Activated T-cell treated with anti-CD3 and anti-CD28 coated beads for 48 hours (primary cell): ENCODE data around the gene PTGER4.
"Not testable (repeated sequence)": the region's sequence is repeated elsewhere in the genome, so short reads cannot be mapped to it uniquely, and the experiment has no call there.

Source experiments
- DNase-seq: peaks from one replicate; pipeline ENCODE4 v3.0.0-alpha.2; 2020; ENCODE audit warnings: low read depth

The PTGER4 gene

DNA sequence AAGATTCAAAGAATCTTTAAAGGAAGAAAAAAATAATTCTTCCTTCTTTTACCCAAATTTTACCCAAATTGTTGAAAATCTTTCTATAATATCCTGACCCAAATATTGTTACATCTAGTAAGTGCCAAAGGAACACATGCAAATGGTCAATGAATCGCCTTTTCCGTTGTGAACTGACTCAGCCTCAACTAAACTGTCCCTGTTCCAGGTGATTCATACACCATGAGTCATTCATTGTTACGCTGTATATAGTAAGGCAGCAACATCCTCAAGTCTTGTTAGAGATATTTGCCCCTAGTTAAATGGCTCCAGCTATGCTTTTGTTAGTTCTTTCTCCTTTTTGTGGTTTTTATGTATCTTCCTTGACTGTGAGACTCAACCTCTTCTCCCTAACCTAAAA lies 9.7 kb downstream of the PTGER4 start:
- no peak for DNase-seq

GRCh38 chr5:40690267-40690666 lies 10.6 kb downstream of the PTGER4 start:
- no peak for DNase-seq

GRCh38 chr5:40691894-40692293 lies 12.2 kb downstream of the PTGER4 start:
- no peak for DNase-seq

DNA sequence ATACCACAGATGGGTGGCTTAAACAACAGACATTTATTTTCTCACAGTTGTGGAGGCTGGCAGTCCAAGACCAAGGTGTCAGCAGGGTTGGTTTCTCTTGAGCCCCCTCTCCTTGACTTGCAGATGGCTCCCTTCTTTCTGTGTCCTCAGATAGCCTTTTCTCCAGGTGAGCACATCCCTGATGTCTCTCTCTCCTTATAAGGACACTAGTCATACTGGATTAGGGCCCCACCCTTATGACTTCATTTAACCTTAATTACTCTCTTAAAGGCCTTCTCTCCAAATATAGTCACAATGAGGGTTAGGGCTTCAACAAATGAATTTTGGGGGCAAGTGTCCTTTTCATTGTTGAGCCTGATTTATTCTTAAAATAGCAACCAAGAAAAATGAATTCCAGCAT lies 14.7 kb downstream of the PTGER4 start:
- no peak for DNase-seq

GRCh38 chr5:40700116-40700782 lies 20.5 kb downstream of the PTGER4 start:
- DNase-seq, result no peak

DNA sequence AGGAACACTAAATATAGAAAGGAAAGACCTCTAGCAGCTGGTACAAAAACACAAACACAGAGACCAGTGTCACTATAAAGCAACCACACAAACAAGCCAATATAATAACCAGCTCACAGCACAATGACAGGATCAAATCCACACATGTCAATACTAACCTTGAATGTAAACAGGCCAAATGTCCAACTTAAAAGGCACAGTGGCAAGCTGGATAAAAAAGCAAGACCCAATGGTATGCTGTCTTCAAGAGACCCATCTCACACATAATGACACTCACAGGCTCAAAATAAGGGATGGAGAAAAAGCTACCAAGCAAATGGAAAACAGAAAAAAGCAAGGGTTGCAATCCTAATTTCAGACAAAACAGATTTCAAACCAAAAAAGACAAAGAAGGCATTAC lies 22.3 kb downstream of the PTGER4 start:
- DNase-seq, result not testable (repeated sequence)

GRCh38 chr5:40705484-40705883 lies 25.8 kb downstream of the PTGER4 start:
- DNase-seq, result not testable (repeated sequence)

DNA sequence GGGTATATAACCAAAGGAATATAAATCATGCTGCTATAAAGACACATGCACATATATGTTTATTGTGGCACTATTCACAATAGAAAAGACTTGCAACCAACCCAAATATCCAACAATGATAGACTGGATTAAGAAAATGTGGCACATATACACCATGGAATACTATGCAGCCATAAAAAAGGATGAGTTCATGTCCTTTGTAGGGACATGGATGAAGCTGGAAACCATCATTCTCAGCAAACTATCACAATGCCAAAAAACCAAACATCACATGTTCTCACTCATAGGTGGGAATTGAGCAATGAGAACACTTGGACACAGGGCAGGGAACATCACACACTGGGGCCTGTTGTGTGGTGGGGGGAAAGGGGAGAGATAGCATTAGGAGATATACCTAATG lies 30.9 kb downstream of the PTGER4 start:
- DNase-seq, result not testable (repeated sequence)

DNA sequence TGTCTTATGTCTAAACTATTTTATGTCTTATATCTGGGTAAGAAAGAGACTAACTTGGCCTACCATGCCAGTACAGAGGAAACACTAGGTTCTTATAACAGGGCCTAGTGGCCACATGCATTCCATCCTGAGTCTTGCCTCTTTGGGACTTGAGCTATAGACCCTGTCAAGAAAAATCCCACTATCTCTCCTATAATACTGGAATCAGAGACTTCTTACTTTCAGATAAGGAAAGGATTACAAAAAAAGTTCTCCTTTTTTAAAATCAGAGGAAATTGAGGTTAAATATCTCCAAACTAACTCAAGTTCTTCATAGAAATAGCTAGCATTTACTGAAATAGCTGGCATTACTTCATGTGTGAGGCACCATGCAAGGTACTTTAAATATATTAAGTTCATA lies 34.3 kb downstream of the PTGER4 start:
- DNase-seq, result no peak

DNA sequence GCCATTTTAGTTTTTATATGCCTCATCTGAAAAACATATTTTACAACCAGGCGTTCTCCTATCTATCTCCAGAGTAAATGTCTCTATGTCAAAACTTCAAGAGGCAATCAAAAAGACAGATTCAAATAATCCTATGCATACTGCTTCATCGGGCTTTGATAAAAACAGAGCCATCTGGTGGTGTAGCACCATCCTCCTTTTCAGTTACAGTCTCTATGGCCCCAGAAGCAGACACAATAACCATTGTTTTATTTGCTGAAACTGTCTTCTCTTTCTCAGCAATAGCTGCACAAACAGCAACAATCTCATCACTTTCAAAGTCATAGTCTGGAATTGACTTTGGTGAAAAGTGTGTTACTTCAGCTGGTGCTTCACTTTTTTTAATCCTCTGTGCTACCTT lies 36.3 kb downstream of the PTGER4 start:
- no peak for DNase-seq

GRCh38 chr5:40716590-40716989 lies 36.9 kb downstream of the PTGER4 start:
- no peak for DNase-seq

- DNase-seq, result no peak
Observed at GRCh38 chr5:40717281-40717680, 37.6 kb downstream of the PTGER4 start.

- DNase-seq, result no peak
Observed at GRCh38 chr5:40720069-40720468, 40.4 kb downstream of the PTGER4 start.

GRCh38 chr5:40722497-40722911 lies 42.8 kb downstream of the PTGER4 start:
- DNase-seq, result not testable (repeated sequence)

- DNase-seq, result no peak
Observed at GRCh38 chr5:40733434-40733833, 53.7 kb downstream of the PTGER4 start.

GRCh38 chr5:40733879-40734563 lies 54.3 kb downstream of the PTGER4 start:
- DNase-seq, result no peak

GRCh38 chr5:40734986-40735385 lies 55.3 kb downstream of the PTGER4 start:
- no peak for DNase-seq

GRCh38 chr5:40735609-40736008 lies 55.9 kb downstream of the PTGER4 start:
- no peak for DNase-seq

DNA sequence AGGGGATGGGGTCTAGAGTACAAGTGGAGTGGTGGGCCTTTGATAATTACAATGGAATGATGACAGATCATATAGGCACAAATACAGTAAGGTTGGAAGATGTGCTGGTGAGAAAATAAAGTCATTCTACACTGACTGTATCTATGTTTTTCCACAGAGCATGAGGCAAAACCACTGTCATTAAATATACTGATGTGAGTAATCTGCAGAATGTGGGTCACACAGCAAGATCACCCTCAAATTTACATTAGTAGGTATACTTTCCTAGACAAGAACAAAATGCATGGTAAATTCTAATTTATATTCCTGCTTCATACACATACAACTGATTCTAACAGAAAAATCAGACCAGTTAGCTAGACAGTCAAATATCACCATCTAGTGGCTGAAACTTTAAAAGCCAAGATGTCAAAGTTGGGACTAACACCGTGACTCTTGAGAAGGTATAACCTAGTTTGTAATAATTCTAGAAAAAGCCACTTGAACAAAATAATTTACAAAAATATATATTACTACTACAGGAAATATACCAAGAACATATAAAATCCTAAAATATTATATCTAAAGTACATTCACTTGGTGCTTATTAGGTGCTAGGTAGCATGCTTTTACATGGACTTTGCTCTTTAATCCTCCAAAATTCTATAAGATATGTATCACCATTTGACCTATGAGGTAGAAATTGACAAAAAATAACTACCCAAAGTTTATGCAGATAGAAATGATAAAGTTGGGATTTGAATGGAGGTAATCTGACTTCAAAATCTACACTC lies 56.6 kb downstream of the PTGER4 start:
- DNase-seq, result no peak

GRCh38 chr5:40738502-40738901 lies 58.8 kb downstream of the PTGER4 start:
- DNase-seq, result no peak
